GM13977 (cell line): ENCODE measurements around the gene PDZD8.

ENCODE experiments used
- DNase-seq: peaks from one replicate; pipeline ENCODE4 v3.0.0; 2012; ENCODE audit warnings: low spot score
- CTCF ChIP-seq: IDR thresholded peaks from 2 replicates; pipeline ENCODE4 v1.5.1; 2012; ENCODE audit warnings: mild to moderate bottlenecking, control low read depth; ENCODE audit not compliant: insufficient read depth; ENCODE audit errors: extremely low read depth, missing control alignments
- in situ Hi-C: fragments of 300-500 bp; cut with MboI; formaldehyde crosslinking; loops from one replicate; pipeline ENCODE4 v1.12.0; 2022; ENCODE audit warnings: low sequenced_read_pairs, low pct_unique_long_range_greater_than_20kb, mixed read lengths, inconsistent platforms; ENCODE audit not compliant: unreplicated experiment

Gene PDZD8

DNA sequence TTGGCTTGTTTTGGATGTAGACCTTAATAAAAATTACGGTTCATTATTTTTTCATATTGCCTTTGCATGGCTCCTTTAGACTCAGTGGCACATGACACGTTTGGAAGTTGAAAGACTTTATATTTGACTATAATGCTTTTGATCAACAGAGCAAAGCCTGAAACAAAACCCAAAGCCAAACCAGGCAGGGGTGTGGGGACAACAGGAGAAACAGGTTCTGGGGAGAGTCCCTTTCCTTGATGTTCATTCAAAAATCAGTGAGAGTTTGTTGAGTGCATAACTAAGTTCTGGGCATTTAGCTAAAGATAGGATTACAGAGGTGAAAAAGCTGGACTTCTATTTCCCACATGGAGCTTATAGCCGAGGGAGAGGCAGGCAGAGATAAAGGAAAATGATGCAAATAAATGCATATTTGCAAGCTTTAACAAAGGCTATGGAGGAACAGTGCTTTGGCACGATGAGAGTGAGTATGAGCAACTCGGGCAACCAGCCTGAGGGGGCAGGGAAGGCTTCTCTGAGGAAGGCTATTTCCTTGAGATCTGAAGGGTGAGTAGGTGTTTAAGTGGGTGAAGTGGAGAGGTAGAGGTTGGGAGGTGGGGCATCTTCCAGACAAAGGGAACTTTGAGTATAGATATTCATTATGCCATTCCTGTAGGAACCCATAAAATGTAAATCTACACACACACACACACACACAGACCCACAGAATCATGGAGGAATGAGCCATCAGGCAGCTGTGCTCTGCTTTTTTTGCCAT is 34.5 kb upstream of the PDZD8 start:
- no peak for DNase-seq
- in situ Hi-C loops, result no loop called here

GRCh38 chr10:117408436-117409384 is 33.5 kb upstream of the PDZD8 start:
- TF ChIP-seq CTCF, result no peak
- DNase-seq, result no peak
- in situ Hi-C loops, result no loop called here

More for the DNA sequence above, 34.5 kb upstream of the PDZD8 start:
- no peak for TF ChIP-seq CTCF

DNA sequence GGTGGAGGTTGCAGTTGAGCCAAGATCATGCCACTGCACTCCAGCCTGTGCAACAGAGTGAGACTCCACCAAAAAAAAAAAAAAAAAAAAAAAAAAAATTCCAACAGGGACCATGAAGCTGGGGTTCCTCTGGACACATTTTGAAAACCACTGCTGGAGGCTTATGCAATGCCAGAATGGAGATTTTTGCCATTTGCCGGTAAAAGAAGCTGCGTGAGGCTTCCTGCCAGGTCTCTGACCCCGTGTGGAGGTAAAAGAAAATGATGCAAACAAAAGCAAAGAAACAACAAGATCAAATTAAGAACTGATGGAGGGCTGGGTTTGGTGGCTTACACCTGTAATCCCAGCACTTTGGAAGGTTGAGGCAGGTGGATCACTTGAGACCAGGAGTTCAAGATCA is 30.5 kb upstream of the PDZD8 start:
- DNase-seq, result no peak
- in situ Hi-C loops, result no loop called here
- no peak for TF ChIP-seq CTCF

GRCh38 chr10:117400329-117400728 is 25.1 kb upstream of the PDZD8 start:
- in situ Hi-C loops, result no loop called here
- DNase-seq, result no peak
- no peak for TF ChIP-seq CTCF

DNA sequence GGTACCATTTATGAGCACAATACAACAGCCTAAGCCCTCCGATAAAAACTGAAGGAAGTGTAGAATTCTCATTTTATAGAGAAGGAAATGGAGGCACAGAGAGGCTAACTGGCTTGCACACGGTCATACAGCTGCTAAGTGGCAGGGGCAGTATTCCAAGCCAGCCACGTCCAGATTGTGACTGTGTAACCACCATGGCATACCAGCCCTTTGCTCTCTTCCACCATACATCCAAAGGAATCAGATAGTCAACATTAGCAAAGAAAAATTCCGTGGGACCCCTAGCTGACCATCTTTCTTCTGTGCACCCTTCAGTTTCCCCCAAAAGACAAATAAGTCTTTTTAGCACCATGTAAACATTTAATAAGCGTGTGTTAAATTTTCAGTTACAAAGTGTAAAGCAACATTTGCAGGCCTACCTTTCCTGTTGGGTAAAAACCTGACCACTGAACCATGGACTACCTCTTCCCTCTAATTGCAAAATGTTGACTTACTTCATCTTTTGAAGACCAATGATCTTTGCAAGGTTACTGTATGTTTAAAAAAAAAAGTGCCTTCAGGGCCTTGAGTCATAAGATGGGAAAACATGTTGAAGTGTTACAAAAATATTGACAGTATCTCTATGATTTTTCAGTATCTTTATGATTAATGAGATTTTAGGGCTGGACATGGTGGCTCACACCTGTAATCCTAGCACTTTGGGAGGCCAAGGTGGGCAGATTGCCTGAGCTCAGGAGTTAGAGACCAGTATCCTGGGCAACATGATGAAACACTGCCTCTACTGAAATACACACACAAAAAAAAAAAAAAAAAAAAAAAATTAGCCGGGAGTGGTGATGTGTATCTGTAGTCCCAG is 24.3 kb upstream of the PDZD8 start:
- DNase-seq, result no peak
- in situ Hi-C loops, result no loop called here
- TF ChIP-seq CTCF, result no peak

GRCh38 chr10:117398029-117398428 is 22.8 kb upstream of the PDZD8 start:
- no peak for DNase-seq
- no peak for TF ChIP-seq CTCF

More at GRCh38 chr10:117398029-117398428, 22.8 kb upstream of the PDZD8 start:
- in situ Hi-C loops, result no loop called here
